Uterus (tissue), 4 donors: ENCODE results near the gene DLGAP1. TPM values are rescaled to one million over a fixed set of nuclear protein-coding genes. Genes with fewer than 3 reads are reported as not detected.

Source experiments
- DNase-seq, 2 donors: peaks; one replicate each; pipeline ENCODE4 v3.0.0-alpha.2; 2019 to 2020
- H3K27ac ChIP-seq, 2 donors: fragments of 200-600 bp; sonication (generic); 1 replicate in 1 of 2; 2 replicates in 1 of 2; pipeline ENCODE4 v1.5.1; 2016 to 2018
- H3K27me3 ChIP-seq, 2 donors: fragments of 200-600 bp; sonication (generic); one replicate each; pipeline ENCODE4 v1.5.1; 2018 to 2019; ENCODE audit warnings: control low read depth in 1 of 2
- H3K36me3 ChIP-seq, 2 donors: fragments of 200-600 bp; sonication (generic); one replicate each; pipeline ENCODE4 v1.5.1; 2019; ENCODE audit warnings: control low read depth in 1 of 2
- H3K4me1 ChIP-seq, 2 donors: fragments of 200-600 bp; sonication (generic); one replicate each; pipeline ENCODE4 v1.5.1; 2018 to 2019; ENCODE audit warnings: control low read depth in 1 of 2
- H3K4me3 ChIP-seq, 2 donors: fragments of 200-600 bp; sonication (generic); 1 replicate in 1 of 2; 2 replicates in 1 of 2; pipeline ENCODE4 v1.5.1; 2018 to 2019; ENCODE audit warnings: mild to moderate bottlenecking in 1 of 2
- H3K9me3 ChIP-seq, 2 donors: fragments of 200-600 bp; sonication (generic); one replicate each; pipeline ENCODE4 v1.5.1; 2019; ENCODE audit warnings: control low read depth in 1 of 2
- POLR2A ChIP-seq, 2 donors: fragments of 450-650 bp; IDR thresholded peaks; one replicate each; pipeline ENCODE4 v1.6.1; 2016; ENCODE audit warnings: antibody characterized with exemption in 2 of 2, mild to moderate bottlenecking in 1 of 2, moderate library complexity in 1 of 2
- intact Hi-C: fragments of 100-400 bp; cut with DNase I; formaldehyde crosslinking; loops from one replicate; pipeline ENCODE4 v1.15.1; 2023; ENCODE audit warnings: low total_unique reads
- total RNA-seq, 4 donors: library from RNA; depleted of rRNA in 3 of 4; stranded (reverse); fragments of >200 nt in 3 of 4; gene quantifications; one replicate each; pipeline versions ENCODE4 v1.1.0 to v1.2.4, GENCODE V29; 2014 to 2023
- TF ChIP-seq, protein P1 (sequence below), 4 experiments: fragments of 200-600 bp in 2 of 4; fragments of 450-650 bp in 2 of 4; sonication (generic) in 2 of 4; IDR thresholded peaks; one replicate each; pipeline ENCODE4 v1.5.1; 2016 to 2019; ENCODE audit warnings: antibody characterized with exemption in 4 of 4, mild to moderate bottlenecking in 2 of 4, moderate library complexity in 1 of 4
- donor health status: DM: yes; HTN: yes; CAD: no.

The DLGAP1 gene
- total RNA-seq, 4 donors from 2014 or later, result 1.0 to 9.6 (median 3.3) TPM

DNA sequence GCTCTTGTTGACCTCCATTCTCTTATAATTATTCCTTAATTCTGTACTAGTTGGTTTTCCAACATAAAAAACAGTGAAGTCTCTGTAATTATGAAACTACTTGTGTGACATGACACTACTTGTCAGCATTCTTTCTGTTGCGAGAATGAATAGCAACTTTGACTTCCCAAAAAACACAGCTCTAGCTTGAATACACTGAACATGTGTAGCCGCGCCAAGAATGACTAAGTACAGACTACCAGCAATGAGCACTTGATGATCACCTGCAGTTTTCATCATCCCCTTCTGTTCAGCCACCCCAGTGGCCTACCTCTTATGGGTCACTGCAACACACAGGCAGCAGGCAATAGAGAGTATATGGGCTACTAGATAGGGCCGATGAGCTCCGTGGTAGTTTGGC is 775.9 kb downstream of the DLGAP1 start:
- no peak overlapping the region for H3K4me3 ChIP-seq
- no peaks in the 10 kb centered on the region for H3K9me3 ChIP-seq
- no peak for TF ChIP-seq POLR2A (IDR thresholded peaks at IDR 0.05)
- TF ChIP-seq, protein P1, sequence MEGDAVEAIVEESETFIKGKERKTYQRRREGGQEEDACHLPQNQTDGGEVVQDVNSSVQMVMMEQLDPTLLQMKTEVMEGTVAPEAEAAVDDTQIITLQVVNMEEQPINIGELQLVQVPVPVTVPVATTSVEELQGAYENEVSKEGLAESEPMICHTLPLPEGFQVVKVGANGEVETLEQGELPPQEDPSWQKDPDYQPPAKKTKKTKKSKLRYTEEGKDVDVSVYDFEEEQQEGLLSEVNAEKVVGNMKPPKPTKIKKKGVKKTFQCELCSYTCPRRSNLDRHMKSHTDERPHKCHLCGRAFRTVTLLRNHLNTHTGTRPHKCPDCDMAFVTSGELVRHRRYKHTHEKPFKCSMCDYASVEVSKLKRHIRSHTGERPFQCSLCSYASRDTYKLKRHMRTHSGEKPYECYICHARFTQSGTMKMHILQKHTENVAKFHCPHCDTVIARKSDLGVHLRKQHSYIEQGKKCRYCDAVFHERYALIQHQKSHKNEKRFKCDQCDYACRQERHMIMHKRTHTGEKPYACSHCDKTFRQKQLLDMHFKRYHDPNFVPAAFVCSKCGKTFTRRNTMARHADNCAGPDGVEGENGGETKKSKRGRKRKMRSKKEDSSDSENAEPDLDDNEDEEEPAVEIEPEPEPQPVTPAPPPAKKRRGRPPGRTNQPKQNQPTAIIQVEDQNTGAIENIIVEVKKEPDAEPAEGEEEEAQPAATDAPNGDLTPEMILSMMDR (IDR thresholded peaks at IDR 0.05), result no peak
- intact Hi-C loops, result no loop called here
- H3K27ac ChIP-seq, result no peak overlapping the region
- H3K27me3 ChIP-seq, result no peaks in the 10 kb centered on the region
- H3K36me3 ChIP-seq, result no peaks in the 10 kb centered on the region
- no peaks in the 10 kb centered on the region for H3K4me1 ChIP-seq
- no peak for DNase-seq

DNA sequence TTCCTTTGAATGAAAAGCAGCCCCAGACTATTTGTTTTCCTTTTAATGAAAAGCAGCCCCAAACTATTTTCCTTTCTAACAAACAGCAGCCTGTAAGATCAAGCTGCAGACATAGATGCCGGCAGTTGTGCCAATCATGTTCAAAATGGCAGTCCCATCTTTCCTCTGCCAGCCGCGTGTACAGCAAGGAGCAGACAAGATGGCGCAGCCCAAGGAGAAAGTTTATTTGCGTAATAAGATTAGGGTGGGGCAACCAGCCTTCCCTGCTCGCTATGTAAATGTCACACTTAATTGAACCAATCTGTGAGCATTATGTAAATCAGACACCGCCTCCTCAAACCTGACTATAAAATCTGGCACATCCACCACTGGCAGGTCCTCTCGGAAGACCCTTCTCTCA is 779.1 kb downstream of the DLGAP1 start:
- TF ChIP-seq POLR2A (IDR thresholded peaks at IDR 0.05), result no peak
- TF ChIP-seq, protein P1 (IDR thresholded peaks at IDR 0.05), result no peak
- Histone ChIP-seq H3K27me3 (no peaks in the 10 kb centered on the region), H3K36me3 (no peaks in the 10 kb centered on the region), H3K9me3 (no peaks in the 10 kb centered on the region), H3K4me1 (no peaks in the 10 kb centered on the region), H3K27ac (no peak overlapping the region), H3K4me3 (no peak overlapping the region)
- intact Hi-C loops, result no loop called here
- no peak for DNase-seq

DNA sequence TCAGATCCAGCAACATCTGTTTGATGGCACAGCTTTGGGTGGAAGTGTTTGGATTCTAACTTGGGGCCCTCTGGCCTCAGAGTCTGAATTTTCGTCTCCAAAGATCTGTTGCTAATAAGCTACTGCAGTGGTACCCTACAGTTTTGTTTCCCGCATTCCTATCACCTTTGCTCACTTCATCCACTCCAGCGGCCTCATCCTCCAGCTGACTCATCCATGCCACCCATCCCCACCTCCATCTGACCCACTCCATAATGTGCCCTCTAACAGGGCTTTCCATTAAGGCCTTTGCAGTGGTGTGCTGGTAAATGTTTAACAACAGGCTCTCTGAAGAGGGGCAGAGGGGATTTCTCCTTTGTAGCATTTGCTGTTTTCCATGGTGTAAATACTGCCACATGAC is 779.7 kb downstream of the DLGAP1 start:
- Histone ChIP-seq H3K9me3 (no peaks in the 10 kb centered on the region), H3K27ac (no peak overlapping the region), H3K4me1 (no peaks in the 10 kb centered on the region), H3K4me3 (no peak overlapping the region), H3K36me3 (no peaks in the 10 kb centered on the region), H3K27me3 (no peaks in the 10 kb centered on the region)
- no peak for TF ChIP-seq POLR2A (IDR thresholded peaks at IDR 0.05)
- TF ChIP-seq, protein P1 (IDR thresholded peaks at IDR 0.05), result no peak
- no peak for DNase-seq
- intact Hi-C loops, result no loop called here

DNA sequence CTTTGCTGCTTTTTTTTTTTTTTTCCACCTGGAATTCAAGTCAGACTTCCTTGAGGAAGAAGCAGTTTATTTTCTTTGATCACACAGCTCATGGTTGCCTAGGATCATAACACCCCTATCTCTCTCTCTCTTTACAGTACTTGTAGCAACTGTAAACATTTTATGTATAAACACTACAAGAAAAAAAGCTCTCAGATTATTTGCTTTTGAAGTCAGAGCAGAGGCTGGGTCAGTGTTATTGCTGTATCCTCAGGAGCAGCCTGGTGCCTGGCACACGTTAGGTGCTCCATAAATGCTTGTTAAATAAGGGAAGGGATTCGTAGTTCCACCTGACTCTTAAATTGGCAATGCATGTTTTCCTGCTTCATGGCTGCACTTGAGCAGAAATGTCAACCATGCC is 783.9 kb downstream of the DLGAP1 start:
- Histone ChIP-seq H3K27ac (no peak overlapping the region), H3K9me3 (no peaks in the 10 kb centered on the region), H3K36me3 (no peaks in the 10 kb centered on the region), H3K4me3 (no peak overlapping the region), H3K4me1 (no peaks in the 10 kb centered on the region), H3K27me3 (no peaks in the 10 kb centered on the region)
- DNase-seq, result no peak
- no peak for TF ChIP-seq POLR2A (IDR thresholded peaks at IDR 0.05)
- TF ChIP-seq, protein P1 (IDR thresholded peaks at IDR 0.05), result no peak
- intact Hi-C loops, result no loop called here

DNA sequence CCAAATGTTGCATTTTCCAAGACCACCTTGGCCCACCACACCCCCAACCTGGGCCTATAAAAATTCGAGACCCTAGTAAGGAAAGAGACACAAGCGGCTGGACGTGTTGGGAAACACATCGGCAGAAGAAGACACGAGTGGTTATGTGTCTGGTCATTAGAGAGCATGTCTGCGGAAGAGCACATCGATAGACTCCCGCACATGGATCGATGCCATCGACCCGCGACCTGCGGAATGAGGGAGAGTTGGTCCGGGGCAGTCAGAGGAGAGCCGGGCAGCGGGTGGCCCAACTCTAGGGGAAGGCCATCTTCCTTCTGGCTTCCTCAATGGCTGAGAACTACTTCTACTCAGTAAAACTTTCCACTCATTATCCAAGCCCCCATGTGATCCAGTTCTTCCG is 785.7 kb downstream of the DLGAP1 start:
- no peak overlapping the region for H3K27ac ChIP-seq
- H3K4me3 ChIP-seq, result no peak overlapping the region
- H3K36me3 ChIP-seq, result no peaks in the 10 kb centered on the region
- no peak for TF ChIP-seq POLR2A (IDR thresholded peaks at IDR 0.05)
- intact Hi-C loops, result no loop called here
- H3K4me1 ChIP-seq, result no peaks in the 10 kb centered on the region
- no peak for DNase-seq
- H3K27me3 ChIP-seq, result no peaks in the 10 kb centered on the region
- H3K9me3 ChIP-seq, result no peaks in the 10 kb centered on the region
